Left lung (tissue), 10 donors: ENCODE results near the gene GABRR3. TPM values are rescaled to one million over a fixed set of nuclear protein-coding genes. Genes with fewer than 3 reads are reported as not detected.

ENCODE experiments used
- ATAC-seq: fragments of 200-7000 bp; cut with Tn5 transposase; one replicate; pipeline ENCODE4 v1.9.1; 2020; ENCODE audit warnings: moderate library complexity
- DNase-seq, 4 donors: peaks; one replicate each; pipeline ENCODE4 v3.0.0-alpha.2; 2013 to 2020
- H3K27ac ChIP-seq, 2 donors: fragments of 200-600 bp; sonication (generic) in 1 of 2; one replicate each; pipeline versions ENCODE4 v1.5.0 to v1.8.0; 2020 to 2021
- H3K27me3 ChIP-seq, 2 donors: fragments of 200-600 bp; sonication (generic) in 1 of 2; one replicate each; pipeline versions ENCODE4 v1.5.0 to v1.8.0; 2020 to 2021
- H3K36me3 ChIP-seq, 2 donors: fragments of 200-600 bp; sonication (generic) in 1 of 2; one replicate each; pipeline versions ENCODE4 v1.5.0 to v1.8.0; 2020 to 2021
- H3K4me1 ChIP-seq, 2 donors: fragments of 200-600 bp; one replicate each; pipeline ENCODE4 v1.8.0; 2021
- H3K4me3 ChIP-seq, 2 donors: fragments of 200-600 bp; sonication (generic) in 1 of 2; one replicate each; pipeline versions ENCODE4 v1.5.0 to v1.8.0; 2020 to 2021; ENCODE audit warnings: mild to moderate bottlenecking in 1 of 2
- H3K9me3 ChIP-seq, 2 donors: fragments of 200-600 bp; sonication (generic) in 1 of 2; one replicate each; pipeline versions ENCODE4 v1.5.0 to v1.8.0; 2020 to 2021
- intact Hi-C, 2 donors: fragments of 100-400 bp; cut with DNase I; formaldehyde crosslinking; loops; one replicate each; pipeline versions ENCODE4 v1.11.2 to v1.14.2; 2022
- polyA plus RNA-seq, 6 donors: library from polyadenylated mRNA; unstranded; fragments of 120-200 nt; gene quantifications; one replicate each; pipeline ENCODE4 v1.2.1, GENCODE V29; 2013; ENCODE audit not compliant: insufficient read length in 6 of 6
- total RNA-seq, 2 donors: library from RNA; stranded (reverse); fragmentation: NEBNext Ultra II Directional; extraction: Animal tissue kit (Norgen Biotek cat#: 25700); gene quantifications; one replicate each; pipeline ENCODE4 v1.2.1, GENCODE V29; 2021
- TF ChIP-seq, protein P1 (sequence below), 2 donors: fragments of 200-600 bp; sonication (generic) in 1 of 2; IDR thresholded peaks; one replicate each; pipeline versions ENCODE4 v1.5.0 to v1.8.0; 2021; ENCODE audit warnings: antibody characterized with exemption in 2 of 2
- donor health status: DM: no; HTN: yes; CAD: no.
- donor health status: DM: no; HTN: no; CAD: no.

The GABRR3 gene
- total and polyA plus RNA-seq, 8 donors, result 0.10 TPM; not detected in 7

DNA sequence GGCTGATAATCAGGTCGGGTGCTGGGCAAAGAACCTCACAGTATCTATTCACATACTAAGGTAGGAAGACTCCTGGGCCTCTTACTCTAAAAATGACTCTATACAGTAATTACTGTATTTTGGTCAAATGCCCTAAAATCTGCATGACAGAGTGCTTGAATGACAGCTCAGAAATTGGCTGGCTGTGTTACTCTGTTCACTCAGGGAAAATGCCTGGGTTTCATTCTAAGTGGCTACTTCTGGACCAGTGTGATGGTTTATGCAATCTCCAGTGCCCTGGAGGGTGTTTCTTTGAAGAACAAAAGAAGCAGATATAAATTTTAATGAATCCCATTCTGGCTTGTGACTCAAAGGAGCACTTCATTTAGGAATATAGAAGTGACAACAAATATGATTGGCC lies 2.2 kb downstream of the GABRR3 start:
- H3K36me3 ChIP-seq, result no peaks in the 10 kb centered on the region
- DNase-seq (no peak), ATAC-seq (no peak)
- intact Hi-C loops, result no loop called here
- TF ChIP-seq, protein P1, sequence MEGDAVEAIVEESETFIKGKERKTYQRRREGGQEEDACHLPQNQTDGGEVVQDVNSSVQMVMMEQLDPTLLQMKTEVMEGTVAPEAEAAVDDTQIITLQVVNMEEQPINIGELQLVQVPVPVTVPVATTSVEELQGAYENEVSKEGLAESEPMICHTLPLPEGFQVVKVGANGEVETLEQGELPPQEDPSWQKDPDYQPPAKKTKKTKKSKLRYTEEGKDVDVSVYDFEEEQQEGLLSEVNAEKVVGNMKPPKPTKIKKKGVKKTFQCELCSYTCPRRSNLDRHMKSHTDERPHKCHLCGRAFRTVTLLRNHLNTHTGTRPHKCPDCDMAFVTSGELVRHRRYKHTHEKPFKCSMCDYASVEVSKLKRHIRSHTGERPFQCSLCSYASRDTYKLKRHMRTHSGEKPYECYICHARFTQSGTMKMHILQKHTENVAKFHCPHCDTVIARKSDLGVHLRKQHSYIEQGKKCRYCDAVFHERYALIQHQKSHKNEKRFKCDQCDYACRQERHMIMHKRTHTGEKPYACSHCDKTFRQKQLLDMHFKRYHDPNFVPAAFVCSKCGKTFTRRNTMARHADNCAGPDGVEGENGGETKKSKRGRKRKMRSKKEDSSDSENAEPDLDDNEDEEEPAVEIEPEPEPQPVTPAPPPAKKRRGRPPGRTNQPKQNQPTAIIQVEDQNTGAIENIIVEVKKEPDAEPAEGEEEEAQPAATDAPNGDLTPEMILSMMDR (IDR thresholded peaks at IDR 0.05), result no peak
- H3K27me3 ChIP-seq, result peaks cover 0 to 24% of the 10 kb centered on the region in 2 donors
- H3K27ac ChIP-seq, result no peak overlapping the region
- no peaks in the 10 kb centered on the region for H3K4me1 ChIP-seq
- no peaks in the 10 kb centered on the region for H3K9me3 ChIP-seq
- H3K4me3 ChIP-seq, result no peak overlapping the region

DNA sequence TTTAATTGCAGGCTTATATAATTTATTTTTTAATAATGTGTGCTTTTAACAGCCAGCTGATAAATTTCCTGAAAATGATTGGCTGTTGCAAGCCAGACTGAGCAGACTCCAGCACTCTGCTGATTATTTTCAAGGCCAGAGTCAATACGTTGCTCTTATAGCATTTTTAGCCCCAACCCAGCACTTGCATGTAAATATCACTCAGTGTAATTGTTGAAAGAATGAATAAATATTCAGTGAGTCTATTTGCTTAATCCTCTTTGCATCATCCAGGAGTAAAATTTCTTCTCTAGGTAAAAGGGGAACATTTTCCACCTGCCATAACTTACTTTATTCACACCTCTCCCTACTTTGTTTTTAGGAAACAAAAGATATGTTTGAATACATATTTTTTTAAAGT lies 2.9 kb downstream of the GABRR3 start:
- no peak overlapping the region for H3K27ac ChIP-seq
- no peaks in the 10 kb centered on the region for H3K4me1 ChIP-seq
- H3K9me3 ChIP-seq, result no peaks in the 10 kb centered on the region
- ATAC-seq, result no peak
- peaks cover 0 to 21% of the 10 kb centered on the region in 2 donors for H3K27me3 ChIP-seq
- H3K4me3 ChIP-seq, result no peak overlapping the region
- H3K36me3 ChIP-seq, result no peaks in the 10 kb centered on the region
- intact Hi-C loops, result no loop called here
- TF ChIP-seq, protein P1 (IDR thresholded peaks at IDR 0.05), result no peak
- no peak for DNase-seq

DNA sequence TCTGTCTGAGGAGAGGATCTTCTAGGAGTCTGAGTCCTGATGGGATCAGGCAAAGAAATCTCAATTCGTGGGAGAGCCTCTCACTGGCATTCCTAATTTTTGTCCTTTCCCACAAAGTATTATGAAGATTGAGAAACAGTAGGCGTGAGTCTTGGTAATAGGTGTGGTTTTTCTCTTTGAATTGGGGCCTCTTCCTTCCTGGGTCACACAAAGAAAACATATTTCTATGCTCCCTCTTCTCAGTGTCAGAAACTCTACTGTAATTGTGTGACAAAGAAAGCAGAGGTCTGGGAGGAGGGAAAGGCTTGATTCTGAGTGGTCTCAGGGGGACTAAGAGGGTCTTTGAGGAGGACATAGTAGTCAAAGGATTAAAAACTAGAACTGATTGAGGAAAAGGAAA lies 6.0 kb downstream of the GABRR3 start:
- Histone ChIP-seq H3K27ac (no peak overlapping the region), H3K4me3 (no peak overlapping the region), H3K9me3 (no peaks in the 10 kb centered on the region), H3K27me3 (no peaks in the 10 kb centered on the region), H3K36me3 (no peaks in the 10 kb centered on the region), H3K4me1 (no peaks in the 10 kb centered on the region)
- ATAC-seq (no peak), DNase-seq (no peak)
- intact Hi-C loops, result no loop called here
- TF ChIP-seq, protein P1 (IDR thresholded peaks at IDR 0.05), result no peak

DNA sequence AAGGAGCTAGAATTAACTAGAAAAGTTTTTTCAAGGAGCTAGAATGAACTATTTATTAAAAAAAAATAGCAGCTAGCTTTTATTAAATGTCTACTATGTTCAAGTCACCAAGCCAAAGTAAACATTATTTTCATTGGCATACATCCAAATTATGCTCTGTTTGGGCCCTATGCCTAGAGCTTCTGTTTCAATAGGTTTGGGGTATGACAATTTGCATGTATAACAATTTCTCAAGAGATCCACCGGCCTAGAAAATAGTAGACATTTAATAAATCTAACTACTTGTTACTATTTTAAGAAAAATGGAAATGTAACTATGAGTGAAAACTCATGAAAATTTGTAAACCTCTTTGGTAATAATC lies 8.0 kb downstream of the GABRR3 start:
- no peaks in the 10 kb centered on the region for H3K9me3 ChIP-seq
- no peaks in the 10 kb centered on the region for H3K27me3 ChIP-seq
- no peaks in the 10 kb centered on the region for H3K36me3 ChIP-seq
- no peaks in the 10 kb centered on the region for H3K4me1 ChIP-seq
- H3K4me3 ChIP-seq, result no peak overlapping the region
- no peak for ATAC-seq
- DNase-seq, result no peak
- TF ChIP-seq, protein P1 (IDR thresholded peaks at IDR 0.05), result no peak
- intact Hi-C loops, result no loop called here
- no peak overlapping the region for H3K27ac ChIP-seq

DNA sequence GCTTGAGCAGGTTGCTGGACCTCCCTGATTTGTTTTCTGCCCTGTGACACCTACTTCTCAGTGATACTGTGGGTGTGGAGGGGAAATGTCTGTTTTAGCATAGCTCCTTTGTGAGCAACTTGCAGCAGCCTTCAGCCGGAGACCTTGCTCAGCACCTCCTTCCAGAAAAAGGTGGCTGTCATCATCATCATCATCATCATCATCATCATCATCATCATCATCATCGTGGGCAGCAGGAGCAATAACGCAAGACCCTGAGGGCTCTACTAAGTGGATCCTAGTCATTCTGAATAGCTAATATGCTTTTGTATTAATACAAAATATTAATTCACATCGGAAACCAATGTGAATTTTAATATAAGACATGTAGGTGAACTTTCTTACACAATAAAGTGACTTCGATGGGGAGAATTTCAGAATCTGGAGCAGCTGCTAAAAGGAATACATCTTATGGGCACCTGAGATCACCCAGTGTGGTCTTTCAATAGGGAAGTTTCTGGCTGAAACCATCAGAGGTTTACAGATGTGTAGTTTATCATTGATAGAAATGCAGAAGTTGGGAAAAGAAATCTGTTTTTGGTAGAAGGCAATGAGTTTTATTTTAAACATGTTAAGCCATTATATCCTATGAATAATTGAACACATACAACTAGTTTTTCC lies 8.6 kb downstream of the GABRR3 start:
- Histone ChIP-seq H3K36me3 (no peaks in the 10 kb centered on the region), H3K9me3 (no peaks in the 10 kb centered on the region), H3K4me1 (no peaks in the 10 kb centered on the region), H3K4me3 (no peak overlapping the region), H3K27ac (no peak overlapping the region), H3K27me3 (no peaks in the 10 kb centered on the region)
- TF ChIP-seq, protein P1 (IDR thresholded peaks at IDR 0.05), result no peak
- no peak for ATAC-seq
- intact Hi-C loops, result no loop called here
- DNase-seq, result no peak
